Kasumi-1 (cell line): ENCODE measurements around the gene SYMPK.
"Not testable (repeated sequence)": the region's sequence is repeated elsewhere in the genome, so short reads cannot be mapped to it uniquely, and the experiment has no call there.

Experiments
- DNase-seq, 2 experiments: peaks; one replicate each; lab custom pipeline; 2025; lab: John Stamatoyannopoulos, UW

Gene SYMPK

GRCh38 chr19:45885556-45886426, 22.8 kb upstream of the SYMPK start, which contains the start of gene IRF2BP1:
Gene IRF2BP1, minus strand, starts transcription at chr19:45886141. Its CDS starts 367 bp downstream, at chr19:45885774.
- DNase-seq: peak; percentile 83 to 91

GRCh38 chr19:45884682-45885555, 22.0 kb upstream of the SYMPK start:
- DNase-seq: no peak

GRCh38 chr19:45883881-45884681, 21.1 kb upstream of the SYMPK start:
- no peak for DNase-seq

GRCh38 chr19:45883586-45883880, 20.6 kb upstream of the SYMPK start:
- DNase-seq: no peak

DNA sequence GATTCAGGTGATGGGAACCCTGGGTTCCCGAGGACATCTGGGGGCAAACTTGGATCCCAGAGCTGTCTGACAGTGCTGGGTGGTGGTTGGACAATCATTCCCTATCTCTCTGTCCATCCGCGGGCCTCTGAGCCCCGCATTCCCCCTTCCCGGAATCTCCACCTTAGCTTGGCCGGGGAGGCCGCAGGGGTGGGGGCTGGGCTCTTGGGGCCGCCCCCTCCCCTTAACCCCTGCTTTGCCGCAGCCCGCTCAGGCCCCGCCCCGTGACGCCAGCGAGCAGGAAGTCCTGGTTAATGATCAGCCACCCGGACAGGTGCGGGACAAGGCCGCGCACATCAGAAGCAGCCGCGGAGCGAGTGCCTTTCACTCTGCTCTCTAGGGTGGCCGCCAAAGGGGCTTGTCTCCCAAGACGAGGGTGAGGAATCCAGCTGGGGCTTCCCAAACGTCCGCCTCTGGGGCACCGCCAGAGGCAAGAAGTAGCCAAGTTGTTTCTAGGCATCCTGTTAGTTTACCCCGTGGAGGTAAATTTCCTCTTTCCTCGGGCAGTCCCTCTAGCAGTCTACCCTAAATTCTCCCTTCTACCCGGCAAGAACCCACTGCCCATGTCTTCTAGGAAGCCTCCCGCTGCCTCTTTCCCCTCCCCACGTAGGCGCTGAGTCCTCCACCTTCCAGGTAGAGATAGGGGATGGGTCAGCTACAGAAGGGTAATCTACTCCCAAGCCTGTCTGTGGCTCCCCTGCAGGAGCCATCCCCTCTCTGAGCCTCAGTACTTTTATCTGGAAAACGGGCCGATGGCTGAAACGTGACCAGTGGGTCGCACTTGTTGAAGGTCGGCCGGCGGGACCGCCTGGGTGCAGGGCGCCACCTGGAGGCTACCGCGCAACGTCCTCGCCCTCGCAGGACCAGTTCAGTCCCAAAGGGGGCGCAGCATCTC, 20.0 kb upstream of the SYMPK start:
- DNase-seq: peak; percentile 75 to 82

GRCh38 chr19:45881909-45882528, 19.1 kb upstream of the SYMPK start:
- DNase-seq: no peak

GRCh38 chr19:45881082-45881908, 18.3 kb upstream of the SYMPK start:
- DNase-seq: no peak

GRCh38 chr19:45879971-45880370, 17.0 kb upstream of the SYMPK start:
- DNase-seq: no peak

GRCh38 chr19:45879055-45879454, 16.1 kb upstream of the SYMPK start:
- no peak for DNase-seq

GRCh38 chr19:45878043-45878794, 15.3 kb upstream of the SYMPK start:
- DNase-seq: no peak

DNA sequence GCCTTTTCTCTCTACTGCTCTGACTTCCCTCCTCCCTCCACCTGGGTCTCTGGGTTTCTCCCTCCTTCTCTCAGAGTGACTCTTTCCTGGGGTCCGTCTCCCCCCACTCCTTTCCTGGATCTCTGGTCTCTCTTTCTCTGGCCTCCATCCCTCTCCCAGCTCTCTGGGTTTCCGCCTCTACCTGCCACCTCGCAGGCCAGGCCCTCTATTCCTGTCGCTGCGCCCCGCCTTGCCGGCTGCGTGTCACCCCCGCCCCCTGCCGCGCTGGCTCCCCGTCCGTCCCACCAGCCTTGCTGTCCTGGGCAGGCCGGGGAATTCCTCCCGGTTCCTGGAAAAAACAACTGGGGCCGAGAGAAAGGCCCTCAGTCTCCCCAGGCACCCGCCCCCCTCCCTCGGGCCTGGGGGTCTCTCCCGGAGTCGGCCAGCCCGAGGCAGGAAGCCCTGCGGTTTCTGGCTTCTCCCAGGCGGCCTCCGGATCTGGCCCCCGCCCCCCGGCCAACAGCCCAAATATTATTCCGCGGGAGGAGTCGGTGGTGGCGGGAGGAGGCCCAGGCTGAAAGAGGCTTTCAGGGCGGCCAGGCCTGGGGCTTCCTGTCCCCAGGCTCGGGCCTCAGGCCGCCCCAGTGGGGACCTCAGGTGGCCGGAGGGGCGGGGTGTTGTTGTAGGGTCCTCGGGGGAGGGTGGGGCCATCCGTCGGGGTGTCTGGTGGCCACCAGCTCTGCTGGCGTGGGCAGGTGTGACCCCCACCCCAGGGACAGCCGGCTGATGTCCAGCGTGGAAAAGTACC, 13.7 kb upstream of the SYMPK start:
- DNase-seq: peak; percentile 24 to 45

- no peak for DNase-seq
These were observed 13.1 kb upstream of the SYMPK start for GRCh38 chr19:45876161-45876410.

DNA sequence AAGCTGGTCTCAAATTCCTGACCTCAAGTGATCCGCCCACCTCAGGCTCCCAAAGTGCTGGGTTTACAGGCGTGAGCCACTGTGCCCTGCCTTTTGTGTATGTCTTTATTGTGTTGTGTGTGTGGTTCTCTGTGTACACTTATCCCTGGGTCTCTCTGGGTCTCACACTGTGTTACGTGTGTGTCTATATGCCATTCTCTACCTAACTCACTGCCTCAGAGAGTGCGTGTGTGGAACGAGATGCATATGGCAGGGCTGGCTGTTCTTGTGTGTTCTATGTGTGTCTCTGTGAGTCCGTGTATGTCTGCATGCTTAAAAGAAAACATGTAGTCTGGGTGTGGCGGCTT, 11.6 kb upstream of the SYMPK start:
- no peak for DNase-seq

- DNase-seq: no peak
These were observed 10.3 kb upstream of the SYMPK start for GRCh38 chr19:45873219-45873772.

DNA sequence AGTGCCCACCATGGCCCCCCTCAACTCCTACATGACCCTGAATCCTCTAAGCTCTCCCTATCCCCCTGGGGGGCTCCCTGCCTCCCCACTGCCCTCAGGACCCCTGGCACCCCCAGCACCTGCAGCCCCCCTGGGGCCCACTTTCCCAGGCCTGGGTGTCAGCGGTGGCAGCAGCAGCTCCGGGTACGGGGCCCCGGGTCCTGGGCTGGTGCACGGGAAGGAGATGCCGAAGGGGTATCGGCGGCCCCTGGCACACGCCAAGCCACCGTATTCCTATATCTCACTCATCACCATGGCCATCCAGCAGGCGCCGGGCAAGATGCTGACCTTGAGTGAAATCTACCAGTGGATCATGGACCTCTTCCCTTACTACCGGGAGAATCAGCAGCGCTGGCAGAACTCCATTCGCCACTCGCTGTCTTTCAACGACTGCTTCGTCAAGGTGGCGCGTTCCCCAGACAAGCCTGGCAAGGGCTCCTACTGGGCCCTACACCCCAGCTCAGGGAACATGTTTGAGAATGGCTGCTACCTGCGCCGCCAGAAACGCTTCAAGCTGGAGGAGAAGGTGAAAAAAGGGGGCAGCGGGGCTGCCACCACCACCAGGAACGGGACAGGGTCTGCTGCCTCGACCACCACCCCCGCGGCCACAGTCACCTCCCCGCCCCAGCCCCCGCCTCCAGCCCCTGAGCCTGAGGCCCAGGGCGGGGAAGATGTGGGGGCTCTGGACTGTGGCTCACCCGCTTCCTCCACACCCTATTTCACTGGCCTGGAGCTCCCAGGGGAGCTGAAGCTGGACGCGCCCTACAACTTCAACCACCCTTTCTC, 9.4 kb upstream of the SYMPK start:
- DNase-seq: no peak

DNA sequence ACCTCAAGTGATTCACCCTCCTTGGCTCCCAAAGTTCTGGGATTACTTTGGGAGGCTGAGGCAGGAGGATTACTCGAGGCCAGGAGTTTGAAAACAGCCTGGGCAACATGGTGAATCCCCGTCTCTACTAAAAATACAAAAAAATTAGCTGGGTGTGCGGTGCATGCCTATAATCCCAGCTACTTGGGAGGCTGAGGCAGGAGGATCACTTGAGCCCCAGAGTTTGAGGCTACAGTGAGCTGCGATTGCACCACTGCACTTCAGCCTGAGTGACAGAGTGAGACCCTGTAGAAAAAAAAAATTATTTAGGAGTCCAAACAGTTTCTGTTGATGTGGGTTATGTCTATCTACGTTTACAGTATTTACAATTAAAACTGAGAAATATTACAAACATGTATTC, 7.9 kb upstream of the SYMPK start:
- DNase-seq: no peak

DNA sequence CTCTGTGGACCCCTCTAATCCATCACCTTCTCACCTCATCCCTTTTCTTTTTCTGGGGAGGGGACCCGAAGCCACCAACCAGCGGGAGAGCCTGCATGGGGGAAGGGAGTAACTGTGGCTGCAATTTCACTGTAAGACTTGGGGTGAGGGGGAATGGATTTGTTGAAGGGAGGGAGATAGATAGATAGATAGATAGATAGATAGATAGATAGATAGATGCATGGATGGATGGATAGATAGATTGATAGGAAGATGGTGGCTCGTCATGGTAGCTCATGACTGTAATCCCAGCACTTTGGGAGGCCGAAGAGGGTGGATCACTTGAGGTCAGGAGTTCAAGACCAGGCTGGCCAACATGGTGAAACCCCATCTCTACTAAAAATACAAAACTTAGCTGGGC, 4.3 kb upstream of the SYMPK start:
- not testable (repeated sequence) for DNase-seq
